ENCODE data around the gene WBP1. TPM values are rescaled to one million over a fixed set of nuclear protein-coding genes. Genes with fewer than 3 reads are reported as not detected.

Gene WBP1
- total RNA-seq, 1 experiment from 2014 or later: 64.4 TPM

GRCh38 chr2:74416778-74417177 lies 41.5 kb upstream of the WBP1 start:
- Histone ChIP-seq H3K9ac (ENCODE audit: low read length) (no peak overlapping the region), H3K79me2 (ENCODE audit: low read length) (no peaks in the 10 kb centered on the region), H3K27me3 (ENCODE audit: low read length) (no peaks in the 10 kb centered on the region), H3K36me3 (ENCODE audit: low read depth, low read length) (no peaks in the 10 kb centered on the region), H3K4me3 (ENCODE audit: low read length) (no peak overlapping the region), H3K9me3 (ENCODE audit: low read length) (no peaks in the 10 kb centered on the region), H3K4me2 (ENCODE audit: low read length) (no peak overlapping the region), H4K20me1 (ENCODE audit: low read length) (no peaks in the 10 kb centered on the region), H3F3A (ENCODE audit: low read length, unreplicated experiment) (no peaks in the 10 kb centered on the region), H3K4me1 (ENCODE audit: insufficient read depth, low read length) (peaks cover 6% of the 10 kb centered on the region; the same call in 1 of the 2 replicates), H2AFZ (ENCODE audit: low read length) (no peak overlapping the region), H3K9me2 (replicated peaks; ENCODE audit: low read length) (no peaks in the 10 kb centered on the region), H3K27ac (ENCODE audit: low read length) (no peak overlapping the region)
- intact Hi-C loops (cut with micrococcal nuclease): no loop called here
- TF ChIP-seq CTCF (conservative IDR thresholded peaks at IDR 0.05; ENCODE audit: low read depth, low read length): peak; percentile 27; the same call in 1 of the 2 replicates
- no peak for TF ChIP-seq EZH2 (IDR thresholded peaks at IDR 0.05; ENCODE audit: low read length, unreplicated experiment)
- ChIA-PET CTCF (no interaction called here), POLR2A (ENCODE audit: unreplicated experiment) (no interaction called here)
- ATAC-seq (no peak), DNase-seq (no peak)
- BruUV-seq (replicated peaks): no TSS peak

GRCh38 chr2:74417197-74417596 lies 41.0 kb upstream of the WBP1 start:
- TF ChIP-seq EZH2phosphoT487 (IDR thresholded peaks at IDR 0.05; ENCODE audit: borderline replicate concordance, low read length): no peak
- no peak for TF ChIP-seq EZH2 (IDR thresholded peaks at IDR 0.05; ENCODE audit: low read length, unreplicated experiment)
- no peak for TF ChIP-seq CTCF (conservative IDR thresholded peaks at IDR 0.05; ENCODE audit: low read depth, low read length)
- intact Hi-C loops (cut with micrococcal nuclease): no loop called here
- Histone ChIP-seq H3K9ac (ENCODE audit: low read length) (no peak overlapping the region), H3K27ac (ENCODE audit: low read length) (no peak overlapping the region), H3F3A (ENCODE audit: low read length, unreplicated experiment) (no peaks in the 10 kb centered on the region), H3K79me2 (ENCODE audit: low read length) (no peaks in the 10 kb centered on the region), H3K9me3 (ENCODE audit: low read length) (no peaks in the 10 kb centered on the region), H3K27me3 (ENCODE audit: low read length) (no peaks in the 10 kb centered on the region), H2AFZ (ENCODE audit: low read length) (no peak overlapping the region), H4K20me1 (ENCODE audit: low read length) (no peaks in the 10 kb centered on the region), H3K9me2 (replicated peaks; ENCODE audit: low read length) (no peaks in the 10 kb centered on the region), H3K36me3 (ENCODE audit: low read depth, low read length) (no peaks in the 10 kb centered on the region), H3K4me3 (ENCODE audit: low read length) (no peak overlapping the region), H3K4me1 (ENCODE audit: insufficient read depth, low read length) (peaks cover 6% of the 10 kb centered on the region; the same call in 1 of the 2 replicates), H3K4me2 (ENCODE audit: low read length) (no peak overlapping the region)
- ChIA-PET POLR2A (ENCODE audit: unreplicated experiment) (no interaction called here), CTCF (no interaction called here)
- DNase-seq (no peak), ATAC-seq (no peak)
- no TSS peak for BruUV-seq (replicated peaks)

- Histone ChIP-seq H4K20me1 (ENCODE audit: low read length) (no peaks in the 10 kb centered on the region), H2AFZ (ENCODE audit: low read length) (no peak overlapping the region), H3F3A (ENCODE audit: low read length, unreplicated experiment) (no peaks in the 10 kb centered on the region), H3K27me3 (ENCODE audit: low read length) (no peaks in the 10 kb centered on the region), H3K79me2 (ENCODE audit: low read length) (no peaks in the 10 kb centered on the region), H3K9me2 (replicated peaks; ENCODE audit: low read length) (no peaks in the 10 kb centered on the region), H3K4me3 (ENCODE audit: low read length) (no peak overlapping the region), H3K36me3 (ENCODE audit: low read depth, low read length) (no peaks in the 10 kb centered on the region), H3K27ac (ENCODE audit: low read length) (no peak overlapping the region), H3K4me2 (ENCODE audit: low read length) (no peak overlapping the region), H3K4me1 (ENCODE audit: insufficient read depth, low read length) (peaks cover 6% of the 10 kb centered on the region; the same call in 1 of the 2 replicates), H3K9ac (ENCODE audit: low read length) (no peak overlapping the region), H3K9me3 (ENCODE audit: low read length) (no peaks in the 10 kb centered on the region)
- no peak for DNase-seq
- CTCF ChIA-PET: no interaction called here
- BruUV-seq (replicated peaks): no TSS peak
- no peak for TF ChIP-seq CTCF (conservative IDR thresholded peaks at IDR 0.05; ENCODE audit: low read depth, low read length)
- TF ChIP-seq EZH2 (IDR thresholded peaks at IDR 0.05; ENCODE audit: low read length, unreplicated experiment): no peak
- TF ChIP-seq EZH2phosphoT487 (IDR thresholded peaks at IDR 0.05; ENCODE audit: borderline replicate concordance, low read length): no peak
- POLR2A ChIA-PET (ENCODE audit: unreplicated experiment): no interaction called here
- no peak for ATAC-seq
- intact Hi-C loops (cut with micrococcal nuclease): no loop called here
Observed at GRCh38 chr2:74417763-74418162, 40.5 kb upstream of the WBP1 start.

Measured in PC-3 (cell line).